Measurements from ENCODE around the gene SLC35G2.
A peak's percentile ranks its signal among the peaks of the same experiment; 100 is the strongest.
"Not testable (repeated sequence)": the region's sequence is repeated elsewhere in the genome, so short reads cannot be mapped to it uniquely, and the experiment has no call there.

SLC35G2 gene

GRCh38 chr3:136835813-136836510 lies 17.0 kb downstream of the SLC35G2 start:
- DNase-seq, result peak; percentile 27

GRCh38 chr3:136836511-136837156 lies 17.7 kb downstream of the SLC35G2 start:
- DNase-seq, result peak; percentile 89

- peak; percentile 38 for DNase-seq
Measured at GRCh38 chr3:136838641-136839555, 20.0 kb downstream of the SLC35G2 start.

GRCh38 chr3:136839556-136839931 lies 20.6 kb downstream of the SLC35G2 start:
- DNase-seq, result no peak

- DNase-seq, result no peak
Measured at GRCh38 chr3:136840252-136840651, 21.3 kb downstream of the SLC35G2 start.

- DNase-seq, result no peak
Measured at GRCh38 chr3:136842294-136842693, 23.4 kb downstream of the SLC35G2 start.

- no peak for DNase-seq
Measured at GRCh38 chr3:136844724-136845123, 25.8 kb downstream of the SLC35G2 start.

GRCh38 chr3:136852180-136852579 lies 33.3 kb downstream of the SLC35G2 start:
- DNase-seq, result peak; percentile 14

GRCh38 chr3:136856665-136857064 lies 37.7 kb downstream of the SLC35G2 start:
- DNase-seq, result no peak

- no peak for DNase-seq
Measured at GRCh38 chr3:136858381-136858780, 39.5 kb downstream of the SLC35G2 start.

GRCh38 chr3:136860541-136860940 lies 41.6 kb downstream of the SLC35G2 start:
- DNase-seq, result no peak

- DNase-seq, result peak; percentile 97
Measured at GRCh38 chr3:136861890-136862616, 43.1 kb downstream of the SLC35G2 start, which contains the start of gene NCK1. NCK1 (plus strand) TSS chr3:136862208; CDS start chr3:136928002, 65,794 bp downstream.

- DNase-seq, result peak; percentile 76
Measured at GRCh38 chr3:136862617-136863322, 43.8 kb downstream of the SLC35G2 start.

- no peak for DNase-seq
Measured at GRCh38 chr3:136869282-136869681, 50.4 kb downstream of the SLC35G2 start.

- not testable (repeated sequence) for DNase-seq
Measured at GRCh38 chr3:136872258-136872657, 53.3 kb downstream of the SLC35G2 start.

- DNase-seq, result not testable (repeated sequence)
Measured at GRCh38 chr3:136879510-136879909, 60.6 kb downstream of the SLC35G2 start.

GRCh38 chr3:136882571-136882970 lies 63.6 kb downstream of the SLC35G2 start:
- DNase-seq, result peak; percentile 40

- peak; percentile 95 for DNase-seq
Measured at GRCh38 chr3:136883967-136884720, 65.2 kb downstream of the SLC35G2 start.

GRCh38 chr3:136885357-136886213 lies 66.7 kb downstream of the SLC35G2 start:
- DNase-seq, result no peak

GRCh38 chr3:136889947-136890346 lies 71.0 kb downstream of the SLC35G2 start:
- DNase-seq, result no peak
